HG03066 (cell line): ENCODE results near the gene SHF.

Experiments
- ATAC-seq: cut with Tn5 transposase; IDR thresholded peaks from one replicate; pipeline ENCODE4 v1.9.1; 2021; ENCODE audit warnings: low read depth; ENCODE audit not compliant: unreplicated experiment

SHF gene

DNA sequence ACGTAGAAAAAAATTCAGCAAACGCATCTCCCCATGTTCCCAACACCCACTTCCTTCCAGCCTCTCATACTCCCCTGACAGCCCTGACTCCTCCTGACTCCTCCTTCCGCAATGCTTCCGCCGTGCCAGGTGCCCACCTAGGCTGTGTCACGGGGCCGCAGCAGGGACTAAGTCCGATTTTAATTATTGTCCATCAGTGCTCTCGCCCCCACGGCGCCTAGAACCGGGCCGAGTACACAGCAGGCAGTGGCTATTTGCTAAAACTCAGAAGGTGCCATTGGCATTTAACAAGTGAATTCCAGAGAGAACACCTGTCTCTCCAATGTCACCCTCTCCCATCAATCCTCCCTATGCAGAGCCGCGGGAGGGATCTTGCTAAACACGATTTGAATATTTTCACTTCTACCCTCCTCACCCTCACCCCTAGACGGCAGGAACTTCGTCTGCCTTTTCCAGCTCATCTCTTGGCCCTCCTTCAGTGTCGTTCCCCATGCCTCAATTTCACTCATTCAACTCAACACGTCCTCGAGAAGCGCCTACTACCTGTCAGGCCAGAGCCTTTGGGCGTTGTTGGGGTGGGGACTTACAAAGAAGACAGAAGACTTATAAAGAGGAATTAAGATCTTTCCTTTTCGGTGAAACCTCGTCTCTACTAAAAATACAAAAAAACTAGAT, 11.5 kb upstream of the SHF start:
- no peak for ATAC-seq

DNA sequence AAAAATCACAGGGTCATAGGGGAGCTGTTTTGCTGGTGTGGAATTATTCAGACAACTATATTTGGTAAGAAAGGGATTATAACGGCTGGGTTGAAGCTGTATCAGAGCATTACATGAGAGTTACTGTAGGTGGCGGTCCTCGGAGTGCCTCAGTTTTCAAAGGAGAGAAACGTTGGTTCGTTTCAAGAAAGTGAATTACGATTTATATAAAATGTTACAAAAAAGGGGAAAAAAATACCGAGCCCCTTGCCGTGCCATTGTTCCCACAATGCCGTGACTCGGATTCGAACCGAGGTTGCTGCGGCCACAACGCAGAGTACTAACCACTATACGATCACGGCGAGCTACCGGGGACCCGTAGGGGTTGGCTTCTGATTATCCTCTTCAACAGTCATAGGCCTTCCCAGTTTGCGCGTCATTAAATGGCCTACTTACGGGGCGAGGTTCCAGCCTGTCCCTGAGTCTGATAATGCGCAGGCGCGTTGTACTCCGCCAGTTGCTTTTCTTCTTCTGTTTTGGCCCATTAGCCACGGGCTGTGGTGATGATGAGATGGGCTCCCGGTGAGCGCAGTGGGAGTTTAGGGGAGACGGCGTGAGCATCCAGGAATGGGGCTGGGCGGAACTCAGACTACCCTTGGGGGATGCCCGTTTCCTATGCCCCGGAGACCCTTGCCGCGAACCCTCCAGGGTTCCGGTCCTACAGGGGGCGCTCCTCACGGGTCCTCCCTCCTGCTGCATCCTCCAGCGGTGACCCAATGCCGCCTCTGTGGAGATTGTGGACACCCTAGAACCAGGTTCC, 10.8 kb upstream of the SHF start:
- peak; percentile 53 for ATAC-seq

DNA sequence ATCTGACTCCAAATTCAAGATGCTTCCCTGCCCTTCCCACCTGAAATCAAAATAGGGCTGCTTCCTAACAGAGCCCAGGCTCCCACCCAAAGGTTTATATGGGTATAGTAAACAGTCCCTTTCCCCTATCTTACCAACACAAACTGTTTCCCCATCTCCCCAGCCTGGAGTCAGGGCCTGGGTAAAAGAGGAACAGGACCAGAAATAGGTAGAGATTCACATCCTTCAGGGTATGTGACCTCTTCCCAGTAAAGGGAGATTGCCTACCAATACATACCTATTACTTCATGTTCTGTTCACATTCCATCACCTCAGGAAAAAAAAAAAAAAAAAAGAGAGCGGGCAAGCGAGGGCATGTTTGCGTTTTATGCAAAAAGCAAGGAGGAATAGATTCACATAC, 9.7 kb upstream of the SHF start:
- no peak for ATAC-seq

DNA sequence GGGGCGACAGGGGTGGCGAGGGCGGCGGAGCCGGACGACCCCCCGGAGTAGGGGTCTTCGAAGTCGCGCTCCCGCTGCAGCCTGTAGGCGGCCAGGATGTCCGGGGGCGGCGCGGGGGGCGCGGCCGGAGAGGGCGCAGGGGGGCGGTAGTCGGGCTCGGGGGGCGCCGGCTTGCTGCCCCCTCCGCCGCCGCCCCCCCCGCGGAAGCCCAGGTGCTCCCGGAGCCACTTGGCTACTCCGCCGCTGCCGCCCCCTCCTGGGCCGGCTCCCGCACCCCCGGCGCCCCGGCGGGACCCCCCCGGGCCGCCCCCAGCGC, 230 bp downstream of the SHF start:
- ATAC-seq = no peak

DNA sequence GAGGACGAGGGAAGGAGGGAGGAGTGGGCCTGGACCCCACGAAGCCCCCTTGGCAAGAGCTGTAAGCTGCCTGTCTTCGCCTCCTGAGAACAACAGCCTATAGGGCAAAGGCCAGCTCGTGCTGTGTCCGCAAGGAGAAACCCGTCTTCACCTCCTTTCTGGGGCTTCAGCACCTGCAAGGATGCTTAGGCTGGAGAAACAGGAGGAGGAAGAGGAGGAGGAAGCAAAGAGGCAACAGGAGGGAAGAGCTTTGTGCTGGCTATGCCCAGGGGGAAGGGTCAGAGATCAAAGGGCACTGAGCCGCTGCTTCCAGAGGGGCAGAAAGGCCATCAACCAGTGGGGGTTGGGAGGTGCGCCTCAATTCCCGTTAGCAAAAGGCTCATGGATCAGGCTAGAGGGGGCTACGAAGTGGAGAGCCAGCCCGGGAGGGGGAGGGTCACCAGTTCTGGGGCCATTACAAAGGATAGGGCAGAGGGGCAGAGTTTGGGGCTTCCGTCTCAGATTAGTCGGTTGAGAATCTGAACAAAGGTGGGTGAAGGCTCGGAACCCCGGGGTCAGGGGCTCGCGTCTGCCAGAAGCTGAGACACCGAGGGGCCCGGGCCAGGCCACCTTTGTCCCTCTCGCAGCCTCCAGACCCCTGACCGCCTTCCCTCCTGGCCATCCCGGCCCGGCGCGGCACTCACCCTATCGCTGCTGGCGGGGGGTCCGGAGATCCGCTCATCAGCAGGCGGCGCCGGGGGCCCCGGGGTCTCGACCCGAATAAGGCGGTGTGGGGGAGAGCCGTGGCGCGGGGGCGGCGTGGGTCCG, 792 bp downstream of the SHF start:
- ATAC-seq = no peak

DNA sequence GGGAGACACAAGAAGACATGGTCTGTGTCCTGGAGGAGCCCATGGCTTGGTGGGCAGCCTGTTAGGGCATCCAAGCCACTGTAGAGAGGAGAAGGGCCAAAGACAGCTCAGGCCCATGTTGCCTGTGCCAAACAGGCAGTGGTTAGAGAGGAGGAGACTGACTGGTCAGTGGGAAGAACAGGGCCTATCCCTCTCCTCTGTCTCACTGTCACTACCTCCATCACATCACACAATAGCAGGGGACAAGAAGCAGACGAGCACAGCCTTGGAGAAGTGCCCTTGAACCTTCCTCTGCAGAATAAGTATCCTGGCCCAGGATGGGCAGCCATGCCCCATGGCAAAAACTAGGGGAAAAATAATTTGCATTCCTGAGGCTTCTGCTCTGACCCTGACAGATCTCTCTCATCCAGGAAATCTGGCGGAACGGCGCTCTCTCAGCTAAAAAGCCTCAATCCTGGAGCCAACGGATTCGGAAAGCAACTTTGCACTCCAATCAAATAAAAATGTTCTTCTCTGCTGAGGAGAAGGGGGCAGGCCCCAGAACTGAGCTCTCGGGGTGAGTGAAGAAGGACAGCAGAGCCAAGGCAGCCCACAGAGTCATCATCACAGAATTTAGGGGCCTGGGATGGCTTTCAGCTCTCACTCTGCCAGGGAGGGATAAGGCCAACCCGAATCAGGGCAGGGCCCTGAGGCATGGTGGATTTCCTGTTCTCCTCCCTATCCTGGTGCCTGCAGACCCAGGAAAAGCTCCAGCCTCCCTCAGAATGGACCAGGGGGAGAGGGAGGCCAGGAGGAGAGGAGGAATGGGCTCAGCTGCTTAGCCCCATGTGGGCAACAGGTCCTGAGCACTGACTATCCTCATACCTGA, 1.6 kb downstream of the SHF start:
- ATAC-seq = no peak

DNA sequence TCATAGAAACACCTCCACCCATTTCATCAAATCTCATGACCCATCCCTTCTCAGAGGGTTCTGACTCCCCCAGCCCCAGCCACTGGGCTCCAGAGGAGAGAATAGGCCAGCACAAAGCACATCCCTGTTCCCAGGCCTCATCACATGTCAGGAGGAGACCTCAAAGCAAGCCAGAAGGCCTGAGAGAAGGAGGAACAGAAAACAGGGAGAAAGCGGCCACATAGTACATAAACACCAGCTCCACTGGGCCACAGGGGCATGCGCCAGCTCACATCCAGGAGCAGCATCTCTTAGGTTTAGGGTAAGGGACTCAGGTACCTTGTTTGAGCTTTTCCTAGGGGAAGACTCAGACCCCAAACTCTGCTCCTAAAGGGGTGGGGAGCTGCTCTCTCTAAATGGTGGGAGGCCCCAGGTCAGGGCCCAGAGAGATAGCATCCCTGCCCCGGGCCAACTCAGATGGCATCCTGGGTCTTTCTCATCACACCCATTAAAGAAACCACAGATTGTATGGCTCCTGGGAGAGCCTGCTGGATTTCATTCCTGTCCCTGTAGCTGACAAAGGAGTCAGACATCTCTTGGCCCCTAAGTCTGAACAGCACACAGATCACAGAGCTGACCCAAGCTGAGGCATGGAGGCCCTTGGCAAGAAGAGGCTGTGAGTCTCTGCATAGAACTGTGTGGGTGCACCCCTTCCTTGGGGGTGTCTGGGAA, 2.5 kb downstream of the SHF start:
- ATAC-seq = no peak

DNA sequence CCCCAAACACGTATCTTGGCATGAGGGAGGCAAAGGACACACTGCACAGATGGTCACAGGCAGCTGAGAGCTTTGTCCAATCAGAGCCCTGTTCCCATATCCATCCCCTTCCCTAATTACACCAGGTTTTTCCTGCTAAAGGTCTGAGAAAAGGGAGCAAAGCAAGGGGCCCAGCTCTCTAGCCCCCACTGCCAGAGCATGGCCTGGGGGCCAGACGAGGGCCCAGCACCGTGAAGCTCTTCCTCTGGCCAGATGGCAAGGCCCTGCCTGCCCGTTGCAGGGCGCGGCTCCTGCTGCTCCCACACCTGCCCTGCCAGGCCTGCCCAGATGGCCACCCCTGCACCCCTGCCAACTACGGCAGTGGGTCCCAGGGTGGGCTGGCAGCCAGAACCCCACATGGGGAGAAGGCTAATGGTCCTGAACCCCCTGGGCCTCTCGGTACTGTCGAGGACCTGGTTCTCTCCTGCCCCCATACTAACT, 3.2 kb downstream of the SHF start:
- no peak for ATAC-seq

DNA sequence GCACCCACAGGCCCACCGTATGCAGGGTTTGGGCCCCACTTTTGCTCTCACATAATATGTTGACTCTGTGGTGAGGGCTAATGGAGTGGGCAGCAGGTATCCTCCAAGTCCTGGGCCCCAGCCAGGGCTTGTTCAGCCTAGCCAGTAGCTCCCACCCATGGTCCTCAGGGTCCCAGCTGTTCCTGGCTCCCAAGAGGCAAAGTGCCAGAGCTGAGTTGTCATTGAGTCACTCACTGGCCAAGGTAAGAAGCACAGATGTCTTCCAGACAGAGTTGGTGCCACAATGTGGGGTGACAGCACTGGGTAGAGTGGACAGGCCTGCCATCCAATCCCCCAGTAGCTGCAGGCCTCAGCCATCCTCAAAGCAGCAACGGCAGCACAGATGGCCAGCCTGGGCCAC, 4.3 kb downstream of the SHF start:
- ATAC-seq = no peak

DNA sequence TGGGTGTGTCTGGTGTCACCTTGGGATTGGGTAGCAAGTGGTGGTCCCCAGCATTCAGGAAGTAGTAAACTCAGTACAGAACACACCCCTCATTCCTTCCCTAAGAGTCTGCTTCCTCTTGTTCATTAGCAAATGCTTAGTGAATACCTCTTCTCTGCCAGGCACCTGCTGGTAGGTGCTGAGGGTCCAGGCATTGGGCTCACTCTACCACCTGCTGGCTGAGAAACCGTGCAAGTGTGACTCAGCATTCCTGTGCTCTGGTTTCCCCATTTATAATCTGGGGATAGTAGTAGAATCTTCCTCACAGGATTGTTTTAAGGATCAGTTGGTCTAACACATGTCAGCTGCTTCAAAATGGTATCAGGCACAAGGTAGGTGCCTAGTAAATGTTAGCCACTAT, 4.8 kb downstream of the SHF start:
- ATAC-seq = no peak

DNA sequence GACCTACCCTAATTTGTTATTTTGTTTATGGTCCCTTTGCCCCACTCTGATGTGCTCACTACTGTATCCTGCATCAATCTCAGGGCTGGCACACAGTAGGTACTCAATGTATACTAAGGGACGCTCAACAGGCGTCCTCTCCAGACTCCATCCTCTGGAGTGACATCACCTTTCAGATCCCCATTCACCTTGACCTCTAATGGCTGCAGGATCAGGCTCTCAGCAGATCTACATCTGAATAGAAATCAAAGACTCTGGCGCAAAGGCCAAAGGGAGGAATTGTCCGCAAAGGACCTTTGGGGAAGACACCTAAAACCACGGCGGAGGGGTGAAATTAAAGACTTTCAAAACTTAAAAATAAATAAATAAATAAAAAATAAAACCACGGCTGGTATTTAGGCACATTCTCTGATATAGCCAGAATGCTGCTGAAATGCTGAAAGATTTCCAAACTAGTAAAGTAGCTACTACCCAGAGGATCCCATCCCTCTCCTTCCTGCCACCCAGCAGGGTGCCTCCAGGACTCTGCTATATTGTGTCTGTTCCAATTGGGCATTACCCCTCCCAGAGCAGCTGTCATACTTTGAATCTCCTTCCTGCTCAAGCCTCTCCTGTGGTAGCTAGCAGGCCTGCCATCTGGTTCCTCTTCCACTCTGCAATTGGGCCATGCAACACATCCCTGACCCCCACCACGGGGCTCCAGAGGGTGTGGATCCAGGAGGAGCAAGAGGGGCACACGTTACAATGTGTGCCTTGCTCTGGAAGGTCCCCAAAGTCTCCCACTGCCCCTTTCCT, 6.1 kb downstream of the SHF start:
- no peak for ATAC-seq

DNA sequence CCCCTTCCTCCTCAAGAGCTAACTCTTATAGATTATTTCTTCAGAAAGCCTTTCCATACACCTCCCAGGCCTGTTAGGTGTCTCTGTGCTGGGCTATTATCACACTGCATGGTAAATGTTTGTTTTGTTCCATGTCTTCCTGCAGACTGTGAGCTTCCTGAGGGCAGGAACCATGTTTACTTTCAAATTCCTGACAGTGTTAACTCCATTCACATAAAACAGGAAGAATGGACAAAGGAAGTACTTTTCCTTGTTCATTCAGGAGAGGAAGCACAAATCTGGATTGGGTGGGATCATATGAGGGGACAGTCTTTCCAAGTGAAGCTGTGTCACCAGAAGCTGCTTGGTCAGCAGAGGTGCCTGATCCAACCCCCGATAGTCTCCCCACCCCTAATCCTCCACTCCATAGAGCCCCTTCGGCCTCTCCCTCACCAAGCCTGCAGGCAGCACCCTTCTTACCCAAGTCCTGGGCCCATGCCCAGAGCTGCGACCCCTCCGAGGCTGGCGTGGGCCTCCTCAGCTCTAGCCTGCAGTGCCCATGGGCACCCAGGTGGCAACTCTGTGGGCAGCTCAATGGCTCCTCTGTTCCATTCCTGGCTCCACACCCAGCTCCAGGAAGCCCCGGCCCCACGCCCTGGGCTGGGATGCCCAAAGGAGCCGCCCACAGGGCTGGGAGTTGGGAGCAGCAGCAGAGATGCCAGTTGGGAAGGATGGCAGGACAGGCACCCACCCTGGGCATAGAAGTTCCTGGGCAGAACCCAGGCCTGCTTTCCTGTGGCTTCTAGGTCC, 6.9 kb downstream of the SHF start:
- ATAC-seq = no peak

DNA sequence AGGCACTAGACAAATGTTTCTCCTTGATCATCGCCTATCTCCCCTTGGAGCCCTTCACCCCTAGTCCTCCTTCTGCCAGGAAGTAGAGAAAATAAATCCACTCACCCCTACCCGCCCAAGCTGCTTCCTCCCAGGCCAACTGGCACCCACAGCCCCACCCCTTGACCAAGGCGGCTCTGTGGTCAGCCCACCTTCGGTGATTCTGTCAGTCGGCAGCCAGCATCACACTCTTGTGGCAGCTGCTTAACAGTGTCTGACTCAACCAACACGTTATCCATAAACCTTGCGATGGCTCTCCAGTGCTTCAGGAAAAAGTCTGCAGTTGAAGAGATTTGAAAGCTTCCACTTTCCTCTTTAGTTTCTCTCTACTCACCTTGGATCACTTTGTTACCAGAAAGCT, 7.6 kb downstream of the SHF start:
- ATAC-seq = no peak

DNA sequence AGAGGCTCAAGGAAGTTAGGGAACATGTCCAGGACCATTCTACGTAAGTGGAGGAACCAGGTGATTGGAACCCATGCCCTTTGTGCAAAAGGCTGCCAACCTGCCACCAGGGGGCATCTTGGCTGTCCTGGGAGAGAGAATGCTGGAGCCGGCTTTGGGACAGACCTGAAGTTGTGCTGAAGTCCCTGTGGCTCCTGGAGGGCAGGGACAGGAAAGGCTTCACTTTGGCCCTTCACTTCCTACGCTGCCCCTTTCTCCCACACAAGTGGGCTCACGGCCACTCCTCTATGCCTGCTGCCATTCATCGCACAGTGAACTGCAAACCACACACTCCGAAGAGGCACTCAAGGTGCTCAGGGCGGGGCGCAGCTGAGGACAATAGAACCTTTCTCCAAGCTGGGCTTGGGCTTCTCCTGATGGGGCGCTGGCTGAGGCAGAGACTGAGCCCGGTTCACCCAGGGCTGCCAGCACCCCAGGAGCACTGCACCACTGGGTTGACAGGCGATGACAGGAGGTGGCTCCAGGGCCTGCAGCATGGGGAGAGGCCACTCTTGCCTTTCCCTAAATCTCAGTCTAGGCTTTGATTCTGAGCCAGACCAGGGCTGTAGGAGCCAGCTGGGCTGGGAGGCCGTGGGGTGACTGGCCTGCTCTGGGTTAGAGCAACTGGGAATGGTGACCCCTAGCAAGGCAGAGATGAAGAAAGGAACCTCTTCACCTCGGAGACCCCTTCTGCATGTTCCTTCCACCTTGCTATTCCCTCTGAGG, 8.4 kb downstream of the SHF start:
- ATAC-seq = no peak

DNA sequence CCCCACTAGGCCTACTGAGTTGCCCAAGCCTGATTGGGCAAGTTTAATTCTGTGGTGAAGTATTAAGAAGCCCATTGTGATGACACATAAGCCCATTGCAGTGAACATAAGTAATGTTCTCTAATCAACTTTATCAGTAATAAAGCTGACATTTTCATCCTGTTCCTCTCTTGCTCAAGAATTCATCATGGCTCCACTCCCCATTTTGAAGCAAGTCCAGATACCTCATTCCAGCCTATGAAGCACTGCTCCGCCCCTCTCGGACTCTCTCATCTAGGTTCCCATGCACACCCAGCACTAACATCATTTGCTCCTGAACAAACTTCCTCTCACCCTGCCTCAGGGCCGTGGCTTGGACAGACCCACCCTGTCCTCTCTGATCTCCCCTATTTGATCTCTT, 10.5 kb downstream of the SHF start:
- no peak for ATAC-seq

DNA sequence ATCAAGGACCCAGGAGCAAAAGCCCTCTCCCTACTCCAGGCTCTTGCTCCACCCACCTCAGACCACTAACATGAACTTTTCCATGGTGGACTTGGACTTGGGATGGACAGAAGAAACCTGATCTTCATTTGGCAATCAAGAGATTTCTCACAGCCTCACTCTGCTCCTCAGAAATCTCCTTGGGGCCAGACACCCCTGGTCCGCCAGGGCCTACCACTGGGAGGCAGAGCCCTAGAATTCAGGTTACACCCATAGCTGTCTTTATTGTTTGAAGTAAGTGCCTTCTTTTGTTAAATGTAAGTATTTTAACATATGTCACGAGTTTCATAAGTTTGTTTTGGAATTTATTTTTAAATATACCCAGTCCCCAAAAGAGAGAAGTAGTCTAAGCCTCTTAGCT, 13.2 kb downstream of the SHF start:
- no peak for ATAC-seq

DNA sequence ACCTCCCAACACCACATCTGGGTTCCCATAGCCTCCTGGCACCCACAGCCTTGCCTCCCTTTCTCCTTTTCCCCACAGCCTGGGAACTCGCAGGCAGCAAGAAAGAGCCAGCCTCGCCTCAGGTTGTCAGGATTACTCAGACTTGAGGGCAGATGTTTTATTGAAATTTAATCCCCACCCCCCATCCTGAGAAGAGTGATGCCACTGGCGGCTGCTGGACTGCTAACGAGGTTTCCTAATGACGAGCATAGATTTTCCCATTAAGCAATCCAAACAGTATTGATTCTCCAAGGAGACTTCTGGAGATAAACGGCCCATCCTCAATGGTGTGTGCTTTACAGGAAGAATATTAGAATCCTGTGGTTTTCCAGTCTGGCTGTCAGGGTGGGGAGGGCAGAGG, 13.7 kb downstream of the SHF start:
- ATAC-seq = no peak

DNA sequence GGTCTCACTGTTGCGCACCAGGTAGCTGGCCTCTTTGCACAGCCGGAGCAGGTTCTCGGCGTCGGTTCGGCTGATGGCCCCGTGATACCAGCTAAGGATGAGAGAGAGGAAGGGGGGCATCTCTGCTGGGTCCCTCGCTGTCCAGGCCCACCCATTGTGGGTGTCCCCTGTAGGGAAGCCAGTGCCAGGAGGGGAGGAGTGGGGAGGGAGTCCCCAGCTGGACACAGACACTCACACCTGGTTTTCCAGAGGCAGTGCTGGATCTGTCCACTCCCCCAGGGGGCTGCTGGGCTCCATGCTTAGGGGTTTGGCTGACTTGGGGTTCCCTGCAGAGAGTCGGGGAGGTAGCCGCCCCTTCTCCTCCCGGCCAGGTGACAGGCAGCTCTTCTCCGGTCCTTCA, 15.9 kb downstream of the SHF start:
- ATAC-seq = no peak
